ENCODE results near the gene DLX4.

The DLX4 gene

GRCh38 chr17:49989518-49989880, 20.5 kb downstream of the DLX4 start:
- no peak for DNase-seq

DNA sequence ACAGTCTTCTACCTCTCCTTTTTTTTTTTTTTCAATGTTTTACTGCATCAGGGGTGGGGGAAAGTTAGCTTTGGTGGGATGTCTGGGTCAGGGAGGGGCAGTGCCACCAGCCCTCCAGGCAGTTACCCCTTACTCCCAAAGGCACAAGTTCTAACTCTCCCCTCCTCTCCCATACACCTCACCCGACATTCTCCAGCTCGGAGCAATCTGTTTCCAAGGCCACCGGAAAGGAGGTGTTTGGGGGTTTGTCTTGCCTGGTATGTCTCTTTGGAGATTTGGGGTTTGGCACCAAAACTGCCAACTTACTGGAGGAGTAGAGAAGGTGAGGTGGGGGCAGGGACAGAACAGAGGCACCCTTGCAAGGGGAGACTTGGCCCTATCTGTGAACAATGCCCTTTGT, 21.3 kb downstream of the DLX4 start:
- no peak for DNase-seq

- DNase-seq = no peak
Observed at GRCh38 chr17:49990921-49991320, 21.9 kb downstream of the DLX4 start.

DNA sequence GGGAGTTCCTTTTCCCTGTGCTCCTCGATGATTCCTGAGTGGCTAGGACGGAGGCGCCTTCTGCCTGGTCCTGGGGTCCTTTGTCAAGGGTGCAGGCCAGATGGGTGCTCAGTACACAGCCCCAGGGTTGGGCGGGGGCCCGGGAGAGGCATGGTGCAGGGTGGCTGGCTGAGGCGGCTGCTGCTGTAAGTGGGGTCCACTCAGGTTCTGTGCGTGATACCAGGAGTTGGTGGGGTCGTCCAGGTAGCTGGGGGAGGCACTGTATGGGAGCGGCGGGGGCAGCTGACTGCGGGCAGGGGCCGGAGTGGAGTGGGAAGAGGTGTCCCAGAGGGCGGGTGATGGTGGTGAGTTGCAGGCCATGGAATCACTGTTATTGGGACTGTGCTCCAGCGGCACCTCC, 22.4 kb downstream of the DLX4 start:
- DNase-seq = no peak

- no peak for DNase-seq
Observed at GRCh38 chr17:49992191-49992932, 23.4 kb downstream of the DLX4 start.

- DNase-seq = no peak
Observed at GRCh38 chr17:49992933-49993422, 24.0 kb downstream of the DLX4 start.

DNA sequence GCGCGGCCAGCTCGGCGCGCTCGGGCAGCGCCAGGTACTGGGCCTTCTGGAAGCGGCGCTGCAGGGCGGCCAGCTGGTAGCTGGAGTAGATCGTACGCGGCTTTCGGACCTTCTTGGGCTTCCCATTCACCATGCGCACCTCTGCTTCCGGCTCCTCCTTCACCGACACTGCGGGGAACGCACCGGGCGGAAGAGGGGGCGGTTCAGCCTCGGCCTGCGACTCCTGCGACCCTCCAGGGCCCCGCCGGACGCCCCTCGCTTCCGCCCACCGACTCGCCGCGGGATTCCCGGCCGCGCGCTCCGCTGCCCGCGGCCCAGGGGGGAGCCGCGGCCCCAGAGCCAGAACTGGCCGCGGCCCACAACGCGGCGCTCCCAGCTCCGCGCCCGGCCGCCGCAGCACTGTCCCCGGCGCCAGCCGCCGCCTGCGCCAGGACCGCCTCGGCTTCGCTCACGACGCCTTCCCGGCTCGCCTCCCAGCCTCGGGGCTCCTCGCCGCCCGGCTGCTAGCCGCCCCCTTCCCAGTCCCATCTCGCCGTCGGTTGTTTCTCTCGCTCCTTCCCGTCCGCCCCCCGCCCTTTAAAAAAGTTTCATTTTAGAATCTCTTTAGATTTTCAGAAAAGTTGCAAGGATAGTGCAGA, 24.6 kb downstream of the DLX4 start:
- DNase-seq = no peak

DNA sequence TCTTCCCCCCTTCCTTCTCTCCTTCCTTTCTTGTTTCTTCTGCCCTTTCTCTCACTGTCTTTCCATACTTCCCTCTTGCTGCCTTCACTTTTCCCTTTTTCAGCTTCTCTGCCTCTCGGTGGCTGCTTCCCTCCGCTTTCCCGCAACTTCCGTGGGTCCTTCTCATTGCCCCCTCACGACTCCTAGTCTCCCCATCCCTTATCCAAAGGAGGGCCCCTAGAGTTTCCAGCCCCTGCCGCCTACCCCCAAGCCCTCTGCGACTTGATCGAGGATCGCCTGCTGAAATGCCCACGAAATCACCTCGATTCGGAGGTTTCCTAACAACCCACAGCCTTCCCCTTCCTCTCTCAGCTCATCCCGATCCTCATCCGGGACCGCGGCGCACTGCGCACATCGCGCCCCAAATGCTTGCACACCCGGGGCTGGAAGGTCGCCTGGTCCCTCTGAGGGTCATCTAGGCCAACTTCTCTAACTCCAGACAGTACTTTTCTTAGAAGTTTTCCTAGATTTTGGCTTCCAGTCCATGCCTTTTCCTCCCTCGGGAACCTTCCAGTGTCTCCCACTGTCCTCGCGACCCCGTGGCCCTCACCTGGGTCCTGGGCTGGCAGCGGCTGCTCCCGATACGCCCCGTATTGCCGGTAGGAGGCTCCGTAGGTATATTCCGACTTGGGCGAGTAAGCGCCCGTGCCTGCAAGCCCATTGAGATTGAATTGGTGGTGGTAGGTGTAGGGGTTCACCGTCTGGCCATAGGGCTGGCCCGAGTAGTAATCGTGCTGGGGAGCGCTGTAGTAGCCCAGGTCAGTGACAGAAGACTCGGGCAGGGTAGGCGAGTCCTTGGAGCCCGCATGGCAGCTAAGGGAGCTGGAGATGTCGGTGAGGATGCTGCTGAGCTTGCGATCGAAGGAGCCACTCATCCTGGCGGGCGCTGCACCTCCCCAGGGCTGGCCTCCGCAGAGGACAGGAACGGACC, 25.4 kb downstream of the DLX4 start:
- DNase-seq = no peak

GRCh38 chr17:49995055-49995738, 26.2 kb downstream of the DLX4 start, which contains the start of gene DLX3:
Gene DLX3 (minus strand): TSS chr17:49995224. CDS start chr17:49994998, 226 bp downstream.
- DNase-seq = no peak

- DNase-seq = no peak
Observed at GRCh38 chr17:49996121-49996494, 27.1 kb downstream of the DLX4 start.

DNA sequence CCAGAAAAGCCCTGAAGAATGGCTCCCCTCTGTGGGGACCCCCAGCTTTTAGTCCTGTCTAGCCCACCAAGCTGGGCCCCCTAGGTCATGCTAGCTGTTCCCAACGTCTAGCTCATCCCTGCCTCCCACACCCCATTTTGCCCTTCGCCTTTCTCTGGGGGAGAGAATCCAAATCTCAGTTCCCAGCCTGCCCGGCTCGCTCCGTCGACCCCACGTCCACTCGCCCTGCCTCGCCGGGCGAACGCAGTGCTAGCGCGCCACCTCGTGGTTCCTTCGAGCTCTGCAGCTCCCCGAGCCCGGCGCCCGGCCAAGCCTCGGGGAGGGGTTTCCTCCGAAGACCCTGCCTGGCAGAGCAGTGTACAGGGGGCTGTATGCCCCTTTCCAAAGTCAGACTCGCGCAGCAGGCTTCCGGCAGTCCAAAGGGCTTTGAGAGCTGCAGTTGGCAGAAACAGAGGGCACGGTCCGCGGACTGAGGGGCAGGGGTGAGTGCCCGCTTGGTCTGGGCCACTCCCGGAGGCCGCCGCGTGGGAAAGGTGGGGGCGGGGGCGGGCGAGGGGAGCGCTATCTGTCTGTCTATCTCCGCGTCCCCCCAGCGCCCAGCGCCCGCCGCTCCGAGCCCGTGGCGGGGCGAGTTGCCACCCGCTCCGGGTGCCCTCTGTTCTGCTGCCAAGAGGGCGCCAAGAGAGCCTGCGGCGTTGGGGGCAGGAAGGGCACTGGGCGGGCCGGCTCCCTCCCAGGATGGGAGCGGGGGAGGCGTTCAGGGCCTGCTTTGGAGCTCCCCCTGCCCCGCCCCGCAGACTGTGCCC, 27.7 kb downstream of the DLX4 start:
- DNase-seq = peak; percentile 48

- no peak for DNase-seq
Observed at GRCh38 chr17:49997301-49997650, 28.3 kb downstream of the DLX4 start.

DNA sequence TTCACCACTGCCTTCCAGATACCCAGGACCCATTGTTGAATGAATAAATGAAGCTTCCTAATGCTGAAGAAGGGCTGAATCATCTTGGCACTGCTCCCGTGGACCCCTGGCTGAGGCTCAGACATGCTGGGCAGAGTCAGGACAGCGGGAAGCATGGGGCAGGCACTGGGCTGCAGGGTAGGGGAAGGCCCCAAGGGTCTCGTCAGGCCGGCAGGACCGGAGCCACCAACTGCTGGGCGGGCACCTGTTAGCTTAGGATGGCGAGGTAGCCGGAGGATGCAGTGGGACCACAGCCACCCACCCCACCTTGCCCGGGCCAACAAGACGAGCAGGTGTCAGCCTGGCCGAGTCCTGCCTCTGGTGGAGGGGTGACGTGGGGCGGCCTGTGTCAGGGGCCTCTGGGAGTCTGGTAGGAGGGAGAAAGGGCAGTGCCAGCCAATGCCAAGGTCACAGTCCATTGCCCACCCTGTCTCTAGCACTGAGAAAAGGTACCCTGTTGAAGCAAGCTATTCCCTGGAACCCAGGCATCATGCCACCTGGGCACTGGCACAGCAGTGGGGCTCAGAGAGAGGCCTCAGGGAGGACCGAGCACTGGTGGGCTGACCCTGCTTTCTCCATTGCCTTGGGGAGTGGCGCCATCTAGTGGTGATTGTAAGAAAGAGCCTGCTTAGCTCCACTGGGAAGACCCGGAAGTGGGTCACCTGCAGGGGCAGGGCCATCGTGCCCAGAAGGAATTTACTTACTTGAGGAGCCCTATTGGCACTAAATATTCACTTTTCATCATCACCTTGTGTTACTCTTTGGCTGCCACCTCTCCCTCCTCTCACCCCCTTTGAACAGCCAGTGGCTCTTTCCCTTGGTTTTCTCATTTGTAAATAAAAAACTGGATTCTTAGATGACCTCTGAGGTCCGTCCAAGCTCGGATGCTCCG, 29.0 kb downstream of the DLX4 start:
- peak; percentile 66 for DNase-seq

DNA sequence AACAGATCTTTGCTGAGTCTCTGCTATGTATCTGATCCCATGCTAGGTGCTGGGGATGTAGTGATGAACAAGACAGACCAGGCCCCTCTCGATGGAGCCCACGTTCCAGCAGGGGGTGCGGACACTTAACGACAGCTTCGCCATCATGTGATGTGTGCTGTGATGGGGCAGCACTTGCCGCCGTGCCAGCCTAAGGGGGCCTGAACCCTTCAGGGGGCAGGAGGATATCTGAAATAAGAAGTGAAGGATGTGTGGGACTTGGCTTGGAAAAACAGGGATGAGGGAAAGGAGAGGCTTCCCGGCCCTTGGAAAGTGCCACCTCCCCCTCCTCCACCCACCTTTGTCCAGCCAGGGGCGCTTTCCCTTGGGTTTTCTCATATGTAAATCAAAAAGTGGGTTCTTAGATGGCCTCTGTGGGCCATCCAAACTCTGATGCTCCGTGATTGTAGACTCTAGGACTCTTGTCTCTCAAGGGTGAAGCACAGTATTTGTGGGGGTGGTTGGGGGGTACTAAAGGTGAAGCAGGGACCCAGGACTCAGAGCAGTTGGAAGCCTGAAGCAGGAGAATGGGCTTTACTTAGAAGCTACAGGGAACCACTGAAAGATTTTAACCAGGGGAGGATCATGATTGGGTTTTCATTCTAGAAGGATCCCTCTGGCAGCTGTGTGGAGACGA, 30.0 kb downstream of the DLX4 start:
- DNase-seq = no peak

DNA sequence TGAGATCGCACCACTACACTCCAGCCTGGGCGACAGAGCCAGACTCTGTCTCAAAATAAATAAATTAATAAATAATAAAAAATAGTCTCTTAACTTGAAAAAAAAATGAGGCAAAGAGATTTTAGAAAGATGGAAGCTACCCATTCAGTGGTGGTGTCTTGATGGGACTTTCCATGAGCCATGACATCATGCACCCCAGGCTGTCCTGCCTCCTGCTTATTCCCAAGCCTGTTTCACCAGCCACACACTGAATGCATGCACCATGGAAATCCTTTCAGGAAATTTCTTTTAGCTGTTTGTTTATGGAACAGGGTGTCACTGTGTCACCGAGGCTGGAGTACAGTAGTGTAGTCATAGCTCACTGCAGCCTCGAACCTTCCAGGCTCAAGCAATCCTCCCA, 34.9 kb downstream of the DLX4 start:
- DNase-seq = no peak

DNA sequence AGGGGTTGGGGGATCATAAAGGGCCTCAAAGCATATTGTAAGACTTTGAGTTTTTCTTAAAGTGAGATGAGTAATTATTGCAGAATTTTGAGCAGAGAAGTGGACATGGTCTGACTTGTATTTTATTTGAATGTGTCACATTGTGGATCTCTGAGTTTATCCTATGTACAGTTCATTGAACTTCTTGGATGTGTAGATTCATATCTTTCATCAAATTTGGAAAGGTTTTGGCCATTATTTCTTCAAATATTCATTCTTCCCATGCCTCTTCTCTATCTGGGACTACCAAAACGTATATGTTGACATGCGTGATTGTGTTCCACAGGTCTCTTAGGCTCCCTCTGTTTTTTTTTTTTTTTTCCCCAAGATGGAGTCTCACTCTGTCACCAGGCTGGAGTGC, 40.3 kb downstream of the DLX4 start:
- no peak for DNase-seq

DNA sequence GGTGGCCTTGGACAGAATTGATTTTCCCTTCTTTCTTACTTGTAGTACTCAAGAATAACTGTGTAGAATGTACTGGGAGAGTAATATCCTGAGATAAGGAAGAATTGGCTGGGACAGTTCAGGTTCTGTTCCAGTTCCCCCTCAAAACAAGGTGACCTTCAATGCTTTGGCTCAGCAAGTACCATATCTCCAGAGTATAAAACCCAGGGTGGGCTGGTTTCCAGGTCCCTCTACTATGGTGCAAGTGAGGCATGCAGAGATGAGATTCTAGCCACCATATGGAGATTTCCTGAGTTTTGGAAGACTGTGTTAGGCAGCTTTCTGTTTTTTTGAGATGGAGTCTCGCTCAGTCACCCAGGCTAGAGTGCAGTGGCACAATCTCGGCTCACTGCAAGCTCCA, 44.1 kb downstream of the DLX4 start:
- DNase-seq = no peak

- no peak for DNase-seq
Observed at GRCh38 chr17:50014471-50015088, 45.6 kb downstream of the DLX4 start.

DNA sequence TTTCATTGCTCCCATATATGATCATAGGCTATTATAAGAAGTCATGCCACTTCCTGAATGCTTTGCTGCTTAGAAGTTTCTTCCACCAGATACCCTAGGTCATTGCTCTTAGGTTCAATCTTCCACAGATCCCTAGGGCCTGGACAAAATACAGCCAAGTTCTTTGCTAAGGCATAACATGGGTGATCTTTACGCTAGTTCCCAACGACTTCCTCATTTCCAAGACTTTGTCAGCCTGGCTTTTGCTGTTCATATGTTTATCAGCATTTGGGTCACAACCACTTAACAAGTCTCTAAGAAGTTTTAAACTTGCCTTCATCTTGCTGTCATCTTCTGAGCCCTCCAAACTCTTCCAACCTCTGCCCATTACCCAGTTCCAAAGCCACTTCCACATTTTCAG, 46.2 kb downstream of the DLX4 start:
- DNase-seq = no peak

DNA sequence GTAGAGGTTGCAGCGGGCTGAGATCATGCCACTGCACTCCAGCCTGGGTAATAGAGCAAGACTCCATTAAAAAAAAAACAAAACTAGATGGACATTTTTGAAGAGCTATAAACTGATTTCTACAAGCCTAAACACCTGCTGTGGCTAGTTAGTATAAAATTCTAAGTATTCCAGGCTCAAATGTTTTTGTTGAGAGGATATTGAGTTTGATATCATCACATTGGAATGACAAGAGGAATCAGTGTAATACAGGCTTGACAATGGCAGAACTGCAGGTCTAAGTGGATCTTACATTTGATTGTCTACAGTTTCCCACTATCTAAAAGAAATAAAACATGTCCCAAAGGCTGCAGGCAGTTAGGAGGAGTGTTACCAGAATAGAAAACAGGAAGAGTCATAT, 49.9 kb downstream of the DLX4 start:
- DNase-seq = no peak
